GM03348 (cell line): ENCODE results near the gene PKDCC.

ENCODE experiments used
- DNase-seq: peaks from one replicate; pipeline ENCODE4 v3.0.0; 2012; ENCODE audit warnings: low spot score

The PKDCC gene

GRCh38 chr2:42050010-42050702 is 2.3 kb downstream of the PKDCC start:
- DNase-seq = peak; percentile 38

GRCh38 chr2:42050703-42051542 is 3.1 kb downstream of the PKDCC start:
- DNase-seq = peak; percentile 45

- no peak for DNase-seq
These were observed 3.9 kb downstream of the PKDCC start for GRCh38 chr2:42051543-42052235.

- DNase-seq = no peak
These were observed 5.1 kb downstream of the PKDCC start for GRCh38 chr2:42052702-42053481.

GRCh38 chr2:42053482-42053790 is 5.6 kb downstream of the PKDCC start:
- no peak for DNase-seq

- DNase-seq = no peak
These were observed 6.2 kb downstream of the PKDCC start for GRCh38 chr2:42053791-42054701.

GRCh38 chr2:42054714-42055430 is 7.1 kb downstream of the PKDCC start:
- DNase-seq = no peak

- DNase-seq = no peak
These were observed 8.0 kb downstream of the PKDCC start for GRCh38 chr2:42055573-42056514.

- DNase-seq = no peak
These were observed 9.5 kb downstream of the PKDCC start for GRCh38 chr2:42057159-42057901.

GRCh38 chr2:42057902-42058450 is 10.2 kb downstream of the PKDCC start:
- DNase-seq = no peak

GRCh38 chr2:42059261-42059898 is 11.6 kb downstream of the PKDCC start:
- no peak for DNase-seq

- no peak for DNase-seq
These were observed 12.2 kb downstream of the PKDCC start for GRCh38 chr2:42060028-42060427.

- DNase-seq = no peak
These were observed 13.1 kb downstream of the PKDCC start for GRCh38 chr2:42060718-42061619.

GRCh38 chr2:42061839-42062238 is 14.0 kb downstream of the PKDCC start:
- DNase-seq = no peak

GRCh38 chr2:42063431-42064171 is 15.8 kb downstream of the PKDCC start:
- DNase-seq = peak; percentile 73

- no peak for DNase-seq
These were observed 16.7 kb downstream of the PKDCC start for GRCh38 chr2:42064417-42064942.
